ENCODE results near the gene SLC12A5.

The SLC12A5 gene

DNA sequence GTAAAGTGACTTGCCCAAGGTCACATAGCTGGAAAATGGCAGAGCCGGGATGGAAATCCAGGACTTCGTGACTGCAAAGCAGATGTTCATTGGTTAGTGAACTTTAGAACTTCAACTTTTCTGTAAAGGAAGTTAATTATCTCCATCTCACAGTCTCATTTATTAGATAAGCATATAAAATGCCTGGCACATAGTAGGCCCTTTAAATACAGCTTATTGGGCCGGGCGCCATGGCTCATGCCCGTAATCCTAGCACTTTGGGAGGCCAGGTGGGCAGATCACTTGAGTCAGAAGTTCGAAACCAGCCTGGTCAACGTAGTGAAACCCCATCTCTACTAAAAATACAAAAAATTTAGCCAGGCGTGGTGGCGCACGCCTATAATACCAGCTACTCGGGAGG lies 22.1 kb upstream of the SLC12A5 start:
- Histone ChIP-seq H3K9me3 (ENCODE audit: control insufficient read depth, insufficient read depth, low read depth, low read length) (0 out of 2 replicates have a peak, but pooled peaks cover 5% of the 10 kb centered on the region), H3K27me3 (ENCODE audit: control insufficient read depth, insufficient read depth, low read length) (no peaks in the 10 kb centered on the region), H3K27ac (ENCODE audit: low read depth, low read length) (no peak overlapping the region), H3K4me1 (ENCODE audit: control insufficient read depth, insufficient read depth, low read length) (peaks cover 44% of the 10 kb centered on the region), H3K36me3 (ENCODE audit: control insufficient read depth, insufficient read depth, low read length) (no peaks in the 10 kb centered on the region), H3K4me3 (ENCODE audit: low read depth, low read length) (no peak overlapping the region), H3K9ac (ENCODE audit: low read length) (no peak overlapping the region)

DNA sequence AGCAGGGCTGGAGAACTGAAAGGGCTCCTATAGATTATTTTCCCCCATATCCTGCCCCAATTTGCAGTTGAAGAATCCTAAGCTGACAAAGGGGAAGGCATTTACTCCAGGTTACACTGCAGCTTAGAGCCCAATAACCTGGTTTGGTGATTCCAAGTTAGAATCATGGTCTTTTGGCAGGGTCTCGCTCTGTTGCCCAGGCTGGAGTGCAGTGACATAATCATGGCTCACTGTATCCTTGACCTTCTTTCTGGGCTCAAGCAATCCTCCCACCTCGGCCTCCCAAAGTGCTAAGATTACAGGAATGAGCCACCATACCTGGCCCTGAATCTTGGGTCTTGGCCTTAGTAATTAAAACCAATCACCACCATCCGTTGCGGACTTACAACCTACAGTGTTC lies 21.3 kb upstream of the SLC12A5 start:
- no peaks in the 10 kb centered on the region for H3K36me3 ChIP-seq (ENCODE audit: control insufficient read depth, insufficient read depth, low read length)
- H3K4me3 ChIP-seq (ENCODE audit: low read depth, low read length), result no peak overlapping the region
- 0 out of 2 replicates have a peak, but pooled peaks cover 5% of the 10 kb centered on the region for H3K9me3 ChIP-seq (ENCODE audit: control insufficient read depth, insufficient read depth, low read depth, low read length)
- H3K27ac ChIP-seq (ENCODE audit: low read depth, low read length), result no peak overlapping the region
- H3K27me3 ChIP-seq (ENCODE audit: control insufficient read depth, insufficient read depth, low read length), result 0 out of 2 replicates have a peak, but pooled peaks cover under 1% of the 10 kb centered on the region
- no peak overlapping the region for H3K9ac ChIP-seq (ENCODE audit: low read length)
- H3K4me1 ChIP-seq (ENCODE audit: control insufficient read depth, insufficient read depth, low read length), result peaks cover 44% of the 10 kb centered on the region

DNA sequence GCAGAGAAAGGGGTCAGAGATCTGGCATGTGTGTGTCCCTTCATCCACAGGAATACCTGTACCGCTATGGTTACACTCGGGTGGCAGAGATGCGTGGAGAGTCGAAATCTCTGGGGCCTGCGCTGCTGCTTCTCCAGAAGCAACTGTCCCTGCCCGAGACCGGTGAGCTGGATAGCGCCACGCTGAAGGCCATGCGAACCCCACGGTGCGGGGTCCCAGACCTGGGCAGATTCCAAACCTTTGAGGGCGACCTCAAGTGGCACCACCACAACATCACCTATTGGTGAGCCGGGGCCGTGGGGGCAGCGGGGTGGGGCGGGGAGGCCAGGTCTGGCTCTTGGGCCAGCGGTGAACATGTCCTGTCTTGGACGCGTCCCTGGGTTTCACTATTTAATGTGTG lies 19.2 kb upstream of the SLC12A5 start:
- Histone ChIP-seq H3K9me3 (ENCODE audit: control insufficient read depth, insufficient read depth, low read depth, low read length) (0 out of 2 replicates have a peak, but pooled peaks cover 5% of the 10 kb centered on the region), H3K27me3 (ENCODE audit: control insufficient read depth, insufficient read depth, low read length) (peaks cover 15% of the 10 kb centered on the region), H3K4me1 (ENCODE audit: control insufficient read depth, insufficient read depth, low read length) (peaks cover 39% of the 10 kb centered on the region), H3K4me3 (ENCODE audit: low read depth, low read length) (no peak overlapping the region), H3K9ac (ENCODE audit: low read length) (no peak overlapping the region), H3K36me3 (ENCODE audit: control insufficient read depth, insufficient read depth, low read length) (no peaks in the 10 kb centered on the region), H3K27ac (ENCODE audit: low read depth, low read length) (no peak overlapping the region)

DNA sequence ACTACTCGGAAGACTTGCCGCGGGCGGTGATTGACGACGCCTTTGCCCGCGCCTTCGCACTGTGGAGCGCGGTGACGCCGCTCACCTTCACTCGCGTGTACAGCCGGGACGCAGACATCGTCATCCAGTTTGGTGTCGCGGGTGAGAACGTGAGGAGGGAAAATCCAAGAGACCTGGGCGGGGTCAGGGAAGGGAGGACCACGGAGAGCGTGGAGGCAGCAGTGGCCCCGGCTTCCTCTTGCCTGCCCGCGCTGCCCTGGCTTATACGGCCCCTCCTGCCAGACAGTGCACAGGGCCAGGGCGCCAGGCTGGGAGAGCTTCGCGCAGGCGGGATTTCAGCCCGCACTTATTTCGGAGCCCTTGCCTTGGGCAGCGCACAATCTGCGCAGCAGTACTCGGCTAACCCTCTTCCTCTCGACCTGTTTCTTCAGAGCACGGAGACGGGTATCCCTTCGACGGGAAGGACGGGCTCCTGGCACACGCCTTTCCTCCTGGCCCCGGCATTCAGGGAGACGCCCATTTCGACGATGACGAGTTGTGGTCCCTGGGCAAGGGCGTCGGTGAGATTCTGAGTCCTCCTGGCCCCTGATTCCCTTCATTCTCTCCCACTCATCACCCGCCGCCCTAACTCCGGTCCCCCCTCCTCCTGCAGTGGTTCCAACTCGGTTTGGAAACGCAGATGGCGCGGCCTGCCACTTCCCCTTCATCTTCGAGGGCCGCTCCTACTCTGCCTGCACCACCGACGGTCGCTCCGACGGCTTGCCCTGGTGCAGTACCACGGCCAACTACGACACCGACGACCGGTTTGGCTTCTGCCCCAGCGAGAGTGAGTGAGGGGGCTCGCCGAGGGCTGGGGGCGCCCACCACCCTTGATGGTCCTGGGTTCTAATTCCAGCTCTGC lies 18.3 kb upstream of the SLC12A5 start:
- Histone ChIP-seq H3K4me1 (ENCODE audit: control insufficient read depth, insufficient read depth, low read length) (peaks cover 30% of the 10 kb centered on the region), H3K9ac (ENCODE audit: low read length) (no peak overlapping the region), H3K4me3 (ENCODE audit: low read depth, low read length) (no peak overlapping the region), H3K36me3 (ENCODE audit: control insufficient read depth, insufficient read depth, low read length) (no peaks in the 10 kb centered on the region), H3K27ac (ENCODE audit: low read depth, low read length) (no peak overlapping the region), H3K27me3 (ENCODE audit: control insufficient read depth, insufficient read depth, low read length) (peaks cover 15% of the 10 kb centered on the region), H3K9me3 (ENCODE audit: control insufficient read depth, insufficient read depth, low read depth, low read length) (0 out of 2 replicates have a peak, but pooled peaks cover 5% of the 10 kb centered on the region)

DNA sequence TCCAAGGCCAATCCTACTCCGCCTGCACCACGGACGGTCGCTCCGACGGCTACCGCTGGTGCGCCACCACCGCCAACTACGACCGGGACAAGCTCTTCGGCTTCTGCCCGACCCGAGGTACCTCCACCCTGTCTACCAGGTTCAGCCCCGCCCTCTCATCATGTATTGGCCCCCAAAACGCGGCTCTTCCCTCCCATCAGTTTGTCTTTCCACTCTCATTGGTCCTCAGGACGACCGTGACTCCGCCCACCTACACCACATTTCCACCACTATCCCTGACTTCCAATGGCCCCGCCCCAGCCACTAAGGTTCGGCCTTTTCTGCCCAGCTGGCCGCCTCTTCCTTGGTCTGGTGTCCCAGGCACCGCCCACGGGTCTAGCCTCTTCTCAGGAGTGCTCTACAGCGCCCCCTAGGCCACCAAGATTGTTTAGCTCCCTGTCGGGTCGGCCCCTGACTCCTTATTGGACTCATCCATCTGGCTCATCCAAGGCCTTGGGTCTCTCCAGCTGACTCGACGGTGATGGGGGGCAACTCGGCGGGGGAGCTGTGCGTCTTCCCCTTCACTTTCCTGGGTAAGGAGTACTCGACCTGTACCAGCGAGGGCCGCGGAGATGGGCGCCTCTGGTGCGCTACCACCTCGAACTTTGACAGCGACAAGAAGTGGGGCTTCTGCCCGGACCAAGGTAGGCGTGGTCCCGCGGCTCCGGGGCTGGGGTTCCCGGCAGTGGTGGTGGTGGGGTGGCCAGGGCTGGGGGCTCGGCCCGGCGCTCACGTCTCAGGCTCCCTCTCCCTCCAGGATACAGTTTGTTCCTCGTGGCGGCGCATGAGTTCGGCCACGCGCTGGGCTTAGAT lies 17.2 kb upstream of the SLC12A5 start:
- Histone ChIP-seq H3K4me3 (ENCODE audit: low read depth, low read length) (no peak overlapping the region), H3K4me1 (ENCODE audit: control insufficient read depth, insufficient read depth, low read length) (peaks cover 24% of the 10 kb centered on the region), H3K36me3 (ENCODE audit: control insufficient read depth, insufficient read depth, low read length) (no peaks in the 10 kb centered on the region), H3K27me3 (ENCODE audit: control insufficient read depth, insufficient read depth, low read length) (peaks cover 15% of the 10 kb centered on the region), H3K9ac (ENCODE audit: low read length) (no peak overlapping the region), H3K27ac (ENCODE audit: low read depth, low read length) (no peak overlapping the region), H3K9me3 (ENCODE audit: control insufficient read depth, insufficient read depth, low read depth, low read length) (0 out of 2 replicates have a peak, but pooled peaks cover 5% of the 10 kb centered on the region)

DNA sequence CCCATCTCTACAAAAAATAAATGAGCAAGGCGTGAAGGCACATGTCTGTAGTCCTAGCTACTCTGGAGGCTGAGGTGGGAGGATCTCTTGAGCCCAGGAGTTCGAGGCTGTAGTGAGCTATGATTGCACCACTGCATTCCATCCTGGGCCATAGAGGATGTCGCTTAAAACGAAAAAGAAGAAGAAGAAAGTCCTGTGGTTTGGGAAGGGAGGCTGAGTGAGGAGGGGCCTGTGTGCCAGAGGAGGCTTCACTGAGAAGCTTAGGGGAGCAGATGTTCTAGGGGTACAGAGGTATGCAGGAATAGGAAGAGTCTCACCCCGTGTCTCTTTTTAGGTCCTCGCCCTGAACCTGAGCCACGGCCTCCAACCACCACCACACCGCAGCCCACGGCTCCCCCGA lies 16.1 kb upstream of the SLC12A5 start:
- Histone ChIP-seq H3K4me1 (ENCODE audit: control insufficient read depth, insufficient read depth, low read length) (peaks cover 20% of the 10 kb centered on the region), H3K27me3 (ENCODE audit: control insufficient read depth, insufficient read depth, low read length) (peaks cover 15% of the 10 kb centered on the region), H3K9me3 (ENCODE audit: control insufficient read depth, insufficient read depth, low read depth, low read length) (0 out of 2 replicates have a peak, but pooled peaks cover 5% of the 10 kb centered on the region), H3K27ac (ENCODE audit: low read depth, low read length) (no peak overlapping the region), H3K36me3 (ENCODE audit: control insufficient read depth, insufficient read depth, low read length) (no peaks in the 10 kb centered on the region), H3K4me3 (ENCODE audit: low read depth, low read length) (no peak overlapping the region), H3K9ac (ENCODE audit: low read length) (no peak overlapping the region)

DNA sequence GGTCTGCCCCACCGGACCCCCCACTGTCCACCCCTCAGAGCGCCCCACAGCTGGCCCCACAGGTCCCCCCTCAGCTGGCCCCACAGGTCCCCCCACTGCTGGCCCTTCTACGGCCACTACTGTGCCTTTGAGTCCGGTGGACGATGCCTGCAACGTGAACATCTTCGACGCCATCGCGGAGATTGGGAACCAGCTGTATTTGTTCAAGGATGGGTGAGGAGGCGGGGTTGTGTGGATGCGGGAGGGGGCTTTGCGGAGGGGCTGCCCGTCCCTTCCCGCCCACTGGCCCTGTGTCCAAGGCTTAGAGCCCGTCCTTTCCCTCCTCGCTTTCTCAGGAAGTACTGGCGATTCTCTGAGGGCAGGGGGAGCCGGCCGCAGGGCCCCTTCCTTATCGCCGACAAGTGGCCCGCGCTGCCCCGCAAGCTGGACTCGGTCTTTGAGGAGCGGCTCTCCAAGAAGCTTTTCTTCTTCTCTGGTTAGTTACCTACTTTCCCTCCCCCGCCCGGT lies 15.6 kb upstream of the SLC12A5 start:
- peaks cover 15% of the 10 kb centered on the region for H3K27me3 ChIP-seq (ENCODE audit: control insufficient read depth, insufficient read depth, low read length)
- peak overlapping the region; percentile 58 for H3K4me3 ChIP-seq (ENCODE audit: low read depth, low read length)
- no peaks in the 10 kb centered on the region for H3K36me3 ChIP-seq (ENCODE audit: control insufficient read depth, insufficient read depth, low read length)
- peaks cover 15% of the 10 kb centered on the region for H3K4me1 ChIP-seq (ENCODE audit: control insufficient read depth, insufficient read depth, low read length)
- 0 out of 2 replicates have a peak, but pooled peaks cover 5% of the 10 kb centered on the region for H3K9me3 ChIP-seq (ENCODE audit: control insufficient read depth, insufficient read depth, low read depth, low read length)
- no peak overlapping the region for H3K27ac ChIP-seq (ENCODE audit: low read depth, low read length)
- H3K9ac ChIP-seq (ENCODE audit: low read length), result no peak overlapping the region

DNA sequence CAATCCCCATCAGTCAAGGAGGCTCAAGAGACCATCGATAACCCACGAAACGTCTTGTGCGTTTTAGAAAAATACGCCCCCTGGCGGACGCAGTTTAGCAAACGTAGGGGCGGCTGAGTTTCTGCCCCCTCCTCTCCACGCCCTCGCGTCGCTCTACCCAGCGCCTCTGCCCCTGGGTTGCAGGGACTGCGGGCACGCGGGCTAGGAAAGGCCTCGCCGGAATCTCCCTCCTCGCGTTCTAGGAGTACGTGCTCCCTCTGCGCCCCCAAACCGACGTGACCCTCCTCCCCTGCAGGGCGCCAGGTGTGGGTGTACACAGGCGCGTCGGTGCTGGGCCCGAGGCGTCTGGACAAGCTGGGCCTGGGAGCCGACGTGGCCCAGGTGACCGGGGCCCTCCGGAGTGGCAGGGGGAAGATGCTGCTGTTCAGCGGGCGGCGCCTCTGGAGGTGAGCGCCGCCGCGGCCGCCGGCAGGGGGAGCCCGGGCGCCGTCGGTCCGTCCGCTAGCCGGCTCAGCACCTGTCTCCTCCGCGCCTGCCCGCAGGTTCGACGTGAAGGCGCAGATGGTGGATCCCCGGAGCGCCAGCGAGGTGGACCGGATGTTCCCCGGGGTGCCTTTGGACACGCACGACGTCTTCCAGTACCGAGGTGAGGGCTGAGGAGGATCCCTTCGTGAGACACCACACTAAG lies 15.0 kb upstream of the SLC12A5 start:
- H3K9me3 ChIP-seq (ENCODE audit: control insufficient read depth, insufficient read depth, low read depth, low read length), result 0 out of 2 replicates have a peak, but pooled peaks cover 5% of the 10 kb centered on the region
- H3K4me1 ChIP-seq (ENCODE audit: control insufficient read depth, insufficient read depth, low read length), result peaks cover 9% of the 10 kb centered on the region; the same call in 1 of the 2 replicates
- H3K27ac ChIP-seq (ENCODE audit: low read depth, low read length), result no peak overlapping the region
- H3K9ac ChIP-seq (ENCODE audit: low read length), result peak overlapping the region; percentile 43
- no peaks in the 10 kb centered on the region for H3K36me3 ChIP-seq (ENCODE audit: control insufficient read depth, insufficient read depth, low read length)
- peak overlapping the region; percentile 58 for H3K4me3 ChIP-seq (ENCODE audit: low read depth, low read length)
- peaks cover 15% of the 10 kb centered on the region for H3K27me3 ChIP-seq (ENCODE audit: control insufficient read depth, insufficient read depth, low read length)

DNA sequence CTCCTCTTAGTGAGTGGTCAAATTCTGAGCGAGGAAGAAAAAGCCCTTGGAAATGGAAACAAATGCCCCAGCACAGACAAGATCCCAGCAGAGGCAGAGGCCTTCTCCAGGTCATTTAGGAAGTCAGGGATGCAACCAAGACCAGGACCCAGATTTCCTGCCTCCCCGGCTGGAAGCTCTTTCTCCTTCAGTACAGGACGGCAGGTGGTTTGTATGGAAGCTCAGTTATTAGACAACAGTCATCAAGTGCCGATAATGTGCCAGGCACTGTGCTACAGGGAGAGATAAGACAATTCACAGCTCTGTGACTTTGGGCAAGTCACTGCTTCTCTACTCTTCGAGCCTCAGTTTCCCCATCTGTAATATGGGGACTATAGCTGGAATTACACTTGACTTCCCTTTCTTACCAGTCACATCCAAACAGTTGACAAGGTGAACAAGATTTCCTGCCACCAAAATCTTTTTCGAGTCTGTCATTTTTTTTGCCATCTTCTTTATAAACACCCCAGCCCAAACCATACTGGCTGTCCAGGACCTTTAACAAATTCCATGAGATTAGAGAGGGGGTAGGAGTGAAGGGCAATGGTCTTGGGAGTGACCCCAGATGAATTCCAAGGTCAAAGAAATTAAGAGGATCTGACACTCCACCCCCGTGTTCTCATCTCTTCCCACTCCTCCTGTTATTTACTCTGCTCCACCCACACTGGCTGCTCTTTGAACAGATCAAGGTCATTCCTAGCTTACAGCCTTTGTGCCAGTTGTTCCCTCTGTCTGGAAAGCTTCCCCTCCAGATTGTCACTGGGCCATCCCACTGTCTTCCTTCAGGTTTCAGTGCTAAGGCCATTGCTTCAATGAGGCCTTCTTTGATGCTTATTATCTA lies 14.3 kb upstream of the SLC12A5 start:
- no peaks in the 10 kb centered on the region for H3K36me3 ChIP-seq (ENCODE audit: control insufficient read depth, insufficient read depth, low read length)
- peak overlapping the region; percentile 58 for H3K4me3 ChIP-seq (ENCODE audit: low read depth, low read length)
- H3K27ac ChIP-seq (ENCODE audit: low read depth, low read length), result no peak overlapping the region

More for the DNA sequence above, 14.3 kb upstream of the SLC12A5 start:
- peaks cover 8% of the 10 kb centered on the region; the same call in 1 of the 2 replicates for H3K4me1 ChIP-seq (ENCODE audit: control insufficient read depth, insufficient read depth, low read length)
- H3K27me3 ChIP-seq (ENCODE audit: control insufficient read depth, insufficient read depth, low read length), result peaks cover 15% of the 10 kb centered on the region
- no peak overlapping the region for H3K9ac ChIP-seq (ENCODE audit: low read length)
- 0 out of 2 replicates have a peak, but pooled peaks cover 5% of the 10 kb centered on the region for H3K9me3 ChIP-seq (ENCODE audit: control insufficient read depth, insufficient read depth, low read depth, low read length)

Measured in HUES6 (cell line).